Nephron (organoid): ENCODE data around the gene TTC34.

Experiments
- H3K27ac Mint-ChIP-seq, 3 experiments: 2 replicates each; pipeline ENCODE4 v1.8.0; 2020; ENCODE audit warnings: mixed read lengths in 3 of 3, mild to moderate bottlenecking in 2 of 3, moderate library complexity in 1 of 3
- H3K27me3 Mint-ChIP-seq: 2 replicates; pipeline ENCODE4 v1.8.0; 2021; ENCODE audit warnings: low read depth, mild to moderate bottlenecking, moderate library complexity, mixed read lengths
- H3K36me3 Mint-ChIP-seq: 2 replicates; pipeline ENCODE4 v1.8.0; 2020; ENCODE audit warnings: low read depth, mixed read lengths
- H3K4me1 Mint-ChIP-seq: 2 replicates; pipeline ENCODE4 v1.8.0; 2020; ENCODE audit warnings: mixed read lengths
- H3K4me3 Mint-ChIP-seq, 3 experiments: 2 replicates each; pipeline ENCODE4 v1.8.0; 2020; ENCODE audit warnings: mild to moderate bottlenecking in 3 of 3, mixed read lengths in 3 of 3, moderate library complexity in 2 of 3
- H3K9me3 Mint-ChIP-seq: 2 replicates; pipeline ENCODE4 v1.8.0; 2020; ENCODE audit warnings: mixed read lengths
- CTCF ChIP-seq, 3 experiments: fragments of 200-600 bp; sonication (generic); IDR thresholded peaks; one replicate each; pipeline ENCODE4 v1.5.0; 2021; ENCODE audit warnings: antibody characterized with exemption in 3 of 3; ENCODE audit not compliant: unreplicated experiment in 3 of 3

Gene TTC34

DNA sequence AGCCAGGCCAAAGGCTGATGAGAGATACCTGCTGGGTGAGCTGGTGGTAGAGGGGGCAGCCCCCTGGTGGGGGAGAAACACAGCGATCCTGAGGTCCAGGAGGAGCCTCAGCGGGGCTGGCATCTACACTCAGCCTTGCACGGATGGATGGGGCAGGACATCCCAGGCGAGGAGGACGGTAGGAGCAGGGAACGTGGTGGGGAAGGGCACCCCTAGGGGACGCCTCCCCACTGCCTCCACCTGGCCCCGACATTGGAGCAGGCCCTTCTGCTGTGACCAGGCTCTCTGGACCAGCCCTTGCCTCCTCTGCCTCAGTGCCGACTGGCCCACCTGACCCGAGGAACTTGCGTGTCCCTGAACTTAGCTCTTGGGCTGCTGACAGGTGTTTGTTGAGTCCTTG lies 162.3 kb downstream of the TTC34 start:
- H3K4me1 Mint-ChIP-seq, result peaks cover 5% of the 10 kb centered on the region
- H3K36me3 Mint-ChIP-seq, result no peaks in the 10 kb centered on the region
- H3K27me3 Mint-ChIP-seq, result peaks cover 25% of the 10 kb centered on the region
- H3K4me3 Mint-ChIP-seq, result peak overlapping the region; percentile 26 to 51 (median 42)
- H3K27ac Mint-ChIP-seq, result no peak overlapping the region
- TF ChIP-seq CTCF (IDR thresholded peaks at IDR 0.05; ENCODE audit: unreplicated experiment in 3 of 3), result no peak
- peaks cover 5% of the 10 kb centered on the region for H3K9me3 Mint-ChIP-seq

DNA sequence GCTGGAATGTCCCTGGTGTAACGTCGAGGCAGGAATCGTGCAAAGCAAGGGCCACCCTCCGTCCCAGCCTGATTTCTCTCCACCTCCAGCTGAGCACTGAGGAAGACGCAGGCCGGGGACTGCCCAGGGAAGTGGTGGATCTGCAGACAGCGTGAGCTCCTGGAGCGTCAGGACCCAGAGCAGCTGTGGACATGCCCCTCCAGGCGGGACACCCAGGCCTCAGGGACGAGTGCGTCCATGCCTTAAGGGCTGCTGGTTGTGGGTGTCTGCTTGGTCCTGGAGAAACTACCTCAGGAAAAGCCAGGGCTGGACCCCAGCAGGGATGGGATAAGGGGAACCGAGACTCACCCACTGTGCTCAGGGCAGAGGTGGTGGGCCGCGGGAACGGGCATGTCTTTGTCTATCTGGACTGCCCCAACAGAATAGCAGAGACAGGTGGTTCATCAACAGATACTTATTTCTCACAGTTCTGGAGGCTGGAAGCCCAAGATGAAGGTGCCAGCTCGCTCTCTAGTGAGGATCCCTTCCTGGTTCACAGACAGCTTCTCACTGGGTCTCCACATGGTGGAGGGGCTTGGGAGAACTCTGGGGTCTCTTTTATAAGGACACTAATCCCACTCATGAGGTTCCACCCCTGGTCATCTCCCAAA lies 162.9 kb downstream of the TTC34 start:
- Mint-ChIP-seq H3K27ac (no peak overlapping the region), H3K9me3 (peaks cover 5% of the 10 kb centered on the region), H3K4me3 (peak overlapping the region; percentile 31 to 62 (median 34)), H3K27me3 (peaks cover 23% of the 10 kb centered on the region), H3K4me1 (peaks cover 5% of the 10 kb centered on the region), H3K36me3 (no peaks in the 10 kb centered on the region)
- no peak for TF ChIP-seq CTCF (IDR thresholded peaks at IDR 0.05; ENCODE audit: unreplicated experiment in 3 of 3)

- Mint-ChIP-seq H3K27ac (no peak overlapping the region), H3K9me3 (peaks cover 5% of the 10 kb centered on the region), H3K4me3 (peak overlapping the region; percentile 19 to 62 (median 23)), H3K36me3 (no peaks in the 10 kb centered on the region), H3K27me3 (peaks cover 23% of the 10 kb centered on the region), H3K4me1 (peaks cover 8% of the 10 kb centered on the region)
- no peak for TF ChIP-seq CTCF (IDR thresholded peaks at IDR 0.05; ENCODE audit: unreplicated experiment in 3 of 3)
Observed at GRCh38 chr1:2637442-2638145, 163.9 kb downstream of the TTC34 start.

DNA sequence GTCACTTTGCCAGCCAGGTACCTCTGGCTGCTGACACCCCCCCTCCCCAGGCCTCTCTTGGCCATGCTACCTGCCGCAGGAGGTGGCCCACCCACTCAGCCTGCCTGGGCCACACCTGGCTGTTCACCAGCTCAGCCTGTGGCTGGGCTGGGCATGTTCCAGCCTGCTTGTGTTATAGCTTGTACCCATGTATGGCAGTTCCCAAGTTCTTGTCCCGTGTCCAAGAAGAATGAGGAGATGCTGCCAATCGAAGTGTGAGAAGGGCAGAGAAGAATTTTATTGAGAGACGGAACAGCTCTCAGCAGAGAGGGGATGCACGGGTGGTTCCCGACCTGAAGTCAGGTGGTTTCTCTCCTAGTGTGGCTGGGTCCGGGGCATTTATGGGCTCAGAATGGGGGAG lies 164.8 kb downstream of the TTC34 start:
- no peak for TF ChIP-seq CTCF (IDR thresholded peaks at IDR 0.05; ENCODE audit: unreplicated experiment in 3 of 3)
- peaks cover 3% of the 10 kb centered on the region for H3K4me1 Mint-ChIP-seq
- no peaks in the 10 kb centered on the region for H3K36me3 Mint-ChIP-seq
- H3K27me3 Mint-ChIP-seq, result peaks cover 30% of the 10 kb centered on the region
- no peak overlapping the region for H3K27ac Mint-ChIP-seq
- peak overlapping the region in 1 of 3 experiments; percentile 2 for H3K4me3 Mint-ChIP-seq
- peaks cover 5% of the 10 kb centered on the region for H3K9me3 Mint-ChIP-seq

GRCh38 chr1:2635361-2636010 lies 166.0 kb downstream of the TTC34 start:
- Mint-ChIP-seq H3K4me3 (no peak overlapping the region), H3K9me3 (peaks cover 7% of the 10 kb centered on the region), H3K27me3 (peaks cover 43% of the 10 kb centered on the region), H3K27ac (no peak overlapping the region), H3K36me3 (peaks cover 3% of the 10 kb centered on the region), H3K4me1 (peaks cover 3% of the 10 kb centered on the region)
- no peak for TF ChIP-seq CTCF (IDR thresholded peaks at IDR 0.05; ENCODE audit: unreplicated experiment in 3 of 3)
